NB4 (cell line): Measurements from ENCODE around the gene AQP12A.

Source experiments
- MAX ChIP-seq: IDR thresholded peaks from 2 replicates; pipeline ENCODE4 v1.6.1; 2011; ENCODE audit warnings: low read depth, low read length
- POLR2A ChIP-seq: IDR thresholded peaks from 2 replicates; pipeline ENCODE4 v1.6.1; 2011; ENCODE audit warnings: mild to moderate bottlenecking; ENCODE audit not compliant: insufficient read length; ENCODE audit errors: extremely low read depth
- TF ChIP-seq, protein P1 (sequence below): IDR thresholded peaks from one replicate; pipeline ENCODE4 v1.5.1; 2012; ENCODE audit warnings: low read depth, low read length

- TF ChIP-seq, protein P1, sequence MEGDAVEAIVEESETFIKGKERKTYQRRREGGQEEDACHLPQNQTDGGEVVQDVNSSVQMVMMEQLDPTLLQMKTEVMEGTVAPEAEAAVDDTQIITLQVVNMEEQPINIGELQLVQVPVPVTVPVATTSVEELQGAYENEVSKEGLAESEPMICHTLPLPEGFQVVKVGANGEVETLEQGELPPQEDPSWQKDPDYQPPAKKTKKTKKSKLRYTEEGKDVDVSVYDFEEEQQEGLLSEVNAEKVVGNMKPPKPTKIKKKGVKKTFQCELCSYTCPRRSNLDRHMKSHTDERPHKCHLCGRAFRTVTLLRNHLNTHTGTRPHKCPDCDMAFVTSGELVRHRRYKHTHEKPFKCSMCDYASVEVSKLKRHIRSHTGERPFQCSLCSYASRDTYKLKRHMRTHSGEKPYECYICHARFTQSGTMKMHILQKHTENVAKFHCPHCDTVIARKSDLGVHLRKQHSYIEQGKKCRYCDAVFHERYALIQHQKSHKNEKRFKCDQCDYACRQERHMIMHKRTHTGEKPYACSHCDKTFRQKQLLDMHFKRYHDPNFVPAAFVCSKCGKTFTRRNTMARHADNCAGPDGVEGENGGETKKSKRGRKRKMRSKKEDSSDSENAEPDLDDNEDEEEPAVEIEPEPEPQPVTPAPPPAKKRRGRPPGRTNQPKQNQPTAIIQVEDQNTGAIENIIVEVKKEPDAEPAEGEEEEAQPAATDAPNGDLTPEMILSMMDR = no peak
- TF ChIP-seq POLR2A = no peak
- TF ChIP-seq MAX = no peak
Measured at GRCh38 chr2:240650254-240650965, 41.3 kb upstream of the AQP12A start.
